Smooth muscle cell of the brain vasculature (primary cell): ENCODE results near the gene LRRC8C.

Source experiments
- DNase-seq: peaks from one replicate; pipeline ENCODE4 v3.0.0-alpha.2; 2012; ENCODE audit warnings: low read depth, low spot score

LRRC8C gene

DNA sequence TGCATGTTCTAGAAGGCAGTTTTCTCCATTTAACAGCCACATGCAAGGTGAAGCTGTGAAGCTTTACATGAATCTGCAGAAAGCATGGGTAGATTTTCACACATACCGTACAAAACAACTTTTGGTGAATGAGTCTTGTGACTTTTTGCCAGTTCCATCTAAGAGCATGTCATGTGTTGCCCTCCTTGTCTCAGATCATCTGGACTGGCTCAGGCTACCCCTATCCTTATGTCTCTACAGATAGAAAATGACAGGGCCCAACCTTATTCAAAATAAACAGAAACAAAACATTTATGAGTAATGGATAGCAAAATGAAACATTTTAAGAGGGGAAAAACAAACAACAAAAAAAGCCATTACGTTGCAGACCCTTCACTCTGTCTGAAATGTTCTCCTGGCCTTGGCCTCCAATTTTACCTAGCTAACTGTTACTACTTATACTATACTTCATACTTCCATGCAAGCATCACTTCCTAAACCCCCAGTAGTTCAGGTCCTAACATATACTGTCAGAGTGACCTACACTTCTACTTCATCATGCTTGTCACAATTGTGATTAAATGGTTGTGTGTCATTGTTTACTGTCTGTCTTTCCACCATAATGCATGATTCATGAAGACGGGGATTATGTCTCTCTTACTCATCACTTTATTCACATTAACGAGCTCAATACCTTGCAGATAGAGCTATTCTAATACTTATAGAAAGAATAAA is 39.0 kb downstream of the LRRC8C start:
- DNase-seq = no peak

- no peak for DNase-seq
These were observed 39.7 kb downstream of the LRRC8C start for GRCh38 chr1:89672489-89673183.

GRCh38 chr1:89673251-89673650 is 40.3 kb downstream of the LRRC8C start:
- DNase-seq = no peak

GRCh38 chr1:89675677-89676076 is 42.8 kb downstream of the LRRC8C start:
- no peak for DNase-seq

DNA sequence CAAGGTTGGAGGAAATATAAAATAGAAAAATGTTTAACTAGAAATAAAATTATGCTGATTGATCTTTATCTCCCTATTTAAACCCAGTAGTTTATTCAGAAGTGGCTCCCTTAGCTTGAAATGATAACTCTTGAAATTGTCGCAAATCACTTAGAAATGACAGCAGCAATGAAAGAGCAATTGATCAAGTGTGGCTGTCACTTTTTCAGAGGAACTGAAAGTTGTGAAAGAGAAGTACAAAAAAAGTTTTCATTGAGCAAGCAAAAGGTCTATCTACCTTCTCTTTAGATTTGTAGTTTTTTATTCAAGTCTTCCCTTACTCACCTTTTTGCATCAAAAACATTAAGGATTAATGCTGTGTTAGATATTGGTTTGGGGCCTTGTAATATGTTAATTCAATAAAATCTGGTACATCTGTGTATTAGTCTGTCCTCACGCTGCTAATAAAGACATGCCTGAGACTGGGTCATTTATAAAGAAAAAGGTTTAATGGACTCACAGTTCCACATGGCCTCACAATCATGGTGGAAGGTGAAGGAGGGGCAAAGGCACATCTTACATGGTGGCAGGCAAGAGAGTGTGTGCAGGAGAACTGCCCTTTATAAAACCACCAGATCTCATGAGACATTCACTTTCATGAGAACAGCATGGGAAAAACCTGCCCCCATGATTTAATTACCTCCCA is 48.3 kb downstream of the LRRC8C start:
- DNase-seq = no peak

DNA sequence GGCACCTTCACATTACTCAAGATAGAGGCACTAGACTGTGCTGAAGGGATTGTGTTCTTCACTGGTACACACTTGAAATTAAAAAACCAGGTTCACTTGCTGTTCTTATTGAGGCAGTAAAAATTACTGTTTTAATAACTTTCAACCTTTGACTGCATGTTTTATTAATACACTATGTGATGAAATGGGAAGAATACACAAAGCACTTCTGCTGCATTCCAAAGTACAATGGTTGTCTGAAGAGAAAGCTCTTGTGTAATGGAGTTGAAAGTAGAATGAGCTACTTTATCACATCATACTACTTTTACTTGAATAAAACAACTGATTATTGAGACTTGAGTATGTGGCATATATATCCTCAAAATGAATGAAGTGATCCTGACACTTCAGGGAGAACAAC is 49.7 kb downstream of the LRRC8C start:
- DNase-seq = no peak

- DNase-seq = no peak
These were observed 52.5 kb downstream of the LRRC8C start for GRCh38 chr1:89685461-89685860.

- DNase-seq = no peak
These were observed 53.6 kb downstream of the LRRC8C start for GRCh38 chr1:89686520-89686919.

DNA sequence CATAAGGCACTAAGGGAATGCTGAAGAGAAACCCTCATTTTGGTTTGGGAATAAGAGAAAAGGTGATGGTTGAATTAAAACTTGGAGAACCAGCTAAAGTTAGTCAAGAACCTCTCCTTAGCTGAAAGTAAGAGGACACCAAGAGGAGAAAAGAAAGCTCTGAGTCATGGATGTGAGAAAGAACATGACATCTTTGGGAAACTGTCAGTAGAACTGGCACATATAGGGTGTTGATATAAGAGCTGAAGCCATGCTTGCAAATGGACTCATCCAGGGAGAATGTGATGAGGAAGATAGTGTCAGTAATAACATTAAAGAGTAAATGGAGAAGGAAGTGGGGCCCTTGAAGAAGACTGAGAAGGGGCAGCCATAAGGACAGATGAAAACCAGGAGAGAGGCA is 54.3 kb downstream of the LRRC8C start:
- no peak for DNase-seq

DNA sequence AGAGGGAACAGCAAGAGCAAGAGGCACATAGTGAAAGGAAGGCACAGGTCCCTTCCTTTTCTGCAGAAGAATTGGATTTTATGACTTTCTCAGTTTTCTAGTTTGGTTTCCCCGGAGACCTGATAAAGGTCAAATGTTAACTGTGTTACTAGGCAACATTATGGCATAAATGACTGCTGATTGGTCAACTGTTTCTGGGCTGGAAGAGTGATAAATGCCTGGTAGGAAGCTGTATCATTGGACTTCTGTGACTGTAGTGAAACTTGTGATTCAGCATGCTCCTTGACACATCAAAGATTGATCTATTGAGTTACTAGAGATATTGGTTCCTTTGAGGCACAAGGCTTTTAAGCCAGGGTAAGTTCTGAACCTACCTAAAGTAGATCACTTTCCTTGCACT is 55.7 kb downstream of the LRRC8C start:
- DNase-seq = no peak

GRCh38 chr1:89689234-89689633 is 56.3 kb downstream of the LRRC8C start:
- no peak for DNase-seq

DNA sequence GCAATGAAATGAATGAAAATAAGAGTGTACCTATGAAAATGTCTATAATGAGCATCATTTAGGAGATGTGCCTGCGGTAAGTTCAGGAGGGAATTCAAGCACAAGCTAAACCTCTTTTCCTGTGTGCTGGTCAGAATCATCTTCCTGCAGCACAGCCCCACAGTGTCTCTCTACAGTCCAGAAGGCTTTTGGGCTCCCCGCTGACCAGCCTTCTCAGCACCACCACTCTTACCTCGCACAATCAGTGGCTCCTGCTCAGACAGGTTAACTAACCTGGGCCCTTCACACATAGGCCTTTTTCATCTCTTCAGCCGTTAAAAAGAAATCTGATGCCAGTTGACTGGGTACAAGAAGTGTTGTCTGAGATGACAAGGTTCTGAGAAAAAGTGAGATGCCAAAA is 57.7 kb downstream of the LRRC8C start:
- DNase-seq = no peak

- DNase-seq = no peak
These were observed 59.9 kb downstream of the LRRC8C start for GRCh38 chr1:89692601-89693521.

DNA sequence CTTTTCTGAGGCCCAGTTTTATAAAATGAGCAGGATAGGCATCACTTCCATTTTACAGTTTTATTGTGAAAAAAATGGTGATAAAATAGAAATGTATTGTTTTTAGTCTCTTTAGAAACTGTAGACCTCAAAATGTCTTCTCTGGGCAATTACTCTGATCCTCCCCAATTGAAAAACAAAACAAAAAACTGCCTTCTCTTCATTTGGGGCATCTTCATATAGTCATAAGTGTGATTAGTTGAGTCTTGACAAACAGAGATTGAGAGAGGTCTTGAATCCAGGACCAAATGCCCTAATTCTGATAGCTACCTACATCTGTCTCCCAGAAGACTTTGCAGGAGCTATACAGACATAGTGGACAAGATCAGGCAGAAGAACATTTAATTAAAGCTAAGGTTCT is 62.9 kb downstream of the LRRC8C start:
- no peak for DNase-seq

- no peak for DNase-seq
These were observed 64.5 kb downstream of the LRRC8C start for GRCh38 chr1:89697383-89697782.

DNA sequence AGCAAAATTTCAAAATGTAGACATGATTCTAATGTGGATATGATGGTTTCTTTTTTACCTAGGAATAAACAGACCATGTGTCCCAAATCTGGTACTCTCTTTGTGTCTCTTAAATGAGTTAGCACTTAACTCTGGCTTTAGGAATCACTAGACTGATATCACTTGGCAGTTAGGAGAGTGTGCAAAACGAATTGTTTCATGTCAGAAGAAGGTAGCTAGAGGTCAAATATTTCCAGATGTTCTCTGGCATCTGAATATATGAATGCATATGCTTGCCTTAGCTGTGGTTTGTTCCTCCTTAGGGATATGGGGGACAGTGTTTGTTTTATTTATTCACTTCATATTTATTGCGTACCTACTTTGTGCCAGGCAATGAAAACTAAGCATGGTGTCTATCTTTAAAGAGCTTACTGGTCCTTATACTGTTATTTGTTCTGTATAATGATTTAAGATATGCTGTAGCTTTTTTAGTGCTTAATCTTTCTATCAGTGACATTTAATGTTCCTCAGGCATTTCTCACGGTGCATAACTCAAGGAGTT is 65.2 kb downstream of the LRRC8C start:
- DNase-seq = no peak

- DNase-seq = no peak
These were observed 65.7 kb downstream of the LRRC8C start for GRCh38 chr1:89698624-89699023.

DNA sequence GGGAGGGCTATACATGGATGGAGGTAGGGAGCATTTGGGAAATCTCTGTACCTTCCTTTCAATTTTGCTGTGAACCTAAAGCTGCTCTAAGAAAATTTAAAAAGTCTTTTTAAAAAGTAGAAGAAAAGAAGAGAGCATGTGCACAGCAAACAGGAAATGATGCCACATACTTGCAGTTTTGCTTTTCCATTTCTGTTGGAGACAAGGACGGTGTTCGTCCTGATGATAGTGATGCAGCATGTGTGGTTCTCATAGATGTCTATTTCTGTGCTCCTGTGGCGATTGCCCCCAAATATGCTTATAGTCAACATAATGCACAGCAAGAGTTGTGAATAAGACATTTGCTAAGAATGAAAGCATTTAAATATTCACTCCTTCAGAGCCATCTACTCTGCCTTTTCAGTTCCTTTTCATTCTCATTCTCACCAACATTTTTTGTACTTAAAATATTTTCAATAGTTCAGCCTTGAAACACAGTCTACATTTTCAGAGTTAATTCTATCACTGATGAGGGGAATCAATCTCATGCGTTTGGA is 66.6 kb downstream of the LRRC8C start:
- DNase-seq = no peak

DNA sequence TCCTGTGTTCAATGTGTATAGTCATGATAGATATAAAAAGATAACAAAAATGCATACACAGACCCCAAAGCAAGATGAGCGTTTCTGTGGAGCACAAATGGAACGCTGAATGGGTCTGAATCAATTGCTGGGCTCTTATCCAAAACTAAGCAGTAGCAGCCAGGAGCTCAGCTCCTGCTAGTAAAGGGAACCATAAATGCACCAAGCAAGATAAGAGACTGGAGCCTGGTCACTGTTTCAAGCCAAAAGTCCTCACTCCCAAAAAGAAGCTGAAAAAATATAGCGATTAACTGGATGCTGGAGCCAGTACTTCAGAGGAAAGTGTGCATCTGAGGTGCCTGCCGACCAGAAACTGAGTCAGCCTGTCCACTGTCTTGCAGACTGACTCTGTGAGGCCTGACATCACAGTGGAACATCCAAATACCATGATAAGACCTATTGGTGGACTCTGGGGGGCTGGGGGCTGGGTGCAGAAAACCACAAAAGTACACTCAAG is 68.9 kb downstream of the LRRC8C start:
- DNase-seq = no peak

- no peak for DNase-seq
These were observed 69.7 kb downstream of the LRRC8C start for GRCh38 chr1:89702520-89703045.

DNA sequence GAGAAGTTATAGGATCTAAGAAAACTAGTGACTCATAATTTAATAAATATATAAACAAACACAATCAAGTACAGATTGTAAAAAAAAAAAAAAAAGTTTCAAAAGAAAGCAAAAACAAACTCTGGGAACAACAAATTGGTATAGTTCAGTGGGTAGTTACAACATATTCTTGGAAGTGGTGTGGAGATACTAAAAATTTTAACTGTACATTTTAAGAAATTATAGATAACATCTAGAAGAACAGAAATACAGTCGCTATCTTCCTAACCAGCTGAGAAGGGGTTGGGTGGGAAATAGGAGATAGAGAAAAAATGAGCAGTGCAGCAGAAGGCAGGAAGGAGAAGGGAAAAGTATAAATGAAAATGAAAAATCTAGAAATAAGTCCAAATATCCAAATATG is 70.5 kb downstream of the LRRC8C start:
- no peak for DNase-seq
